H1 (cell line): ENCODE measurements around the gene SHLD3. TPM values are rescaled to one million over a fixed set of nuclear protein-coding genes. Genes with fewer than 3 reads are reported as not detected.

Experiments used
- CTCF ChIA-PET: fragments of 300-600 bp; sonication (Branson Sonifier 250); formaldehyde crosslinking; loops from one replicate; lab custom pipeline; 2021; ENCODE audit not compliant: partially characterized antibody; lab: Charles Lee
- POLR2A ChIA-PET: fragments of 300-600 bp; sonication (Branson Sonifier 250); formaldehyde crosslinking; loops from one replicate; lab custom pipeline; 2021; ENCODE audit warnings: inconsistent platforms; ENCODE audit not compliant: partially characterized antibody; lab: Charles Lee
- DNase-seq, 2 experiments: peaks; one replicate each; pipeline versions ENCODE4 v3.0.0 to v3.0.0-alpha.2; 2010 to 2022; ENCODE audit warnings: low spot score in 2 of 2, low read depth in 1 of 2, mixed read lengths in 1 of 2
- FAIRE-seq: peaks from 2 replicates; lab custom pipeline; 2011; peaks lifted over from hg19 to GRCh38; lab: Jason Lieb, UNC
- H2AFZ ChIP-seq: 2 replicates; pipeline ENCODE4 v1.8.1; 2012; ENCODE audit warnings: low read length, inconsistent platforms
- H2AK5ac ChIP-seq: 2 replicates; pipeline ENCODE4 v1.6.1; 2013; ENCODE audit warnings: low read depth, low read length
- H2BK120ac ChIP-seq: replicated peaks from 2 replicates; pipeline ENCODE3; 2013; ENCODE audit warnings: low read depth, low read length, inconsistent platforms
- H2BK12ac ChIP-seq: 2 replicates; pipeline ENCODE4 v1.6.1; 2013; ENCODE audit warnings: low read depth, low read length
- H2BK15ac ChIP-seq: 2 replicates; pipeline ENCODE4 v1.6.1; 2013; ENCODE audit warnings: low read length
- H2BK20ac ChIP-seq: 2 replicates; pipeline ENCODE4 v1.6.1; 2013; ENCODE audit warnings: low read length
- H2BK5ac ChIP-seq: 2 replicates; pipeline ENCODE4 v1.6.1; 2013; ENCODE audit warnings: low read depth, low read length
- H3K14ac ChIP-seq: 2 replicates; pipeline ENCODE4 v1.6.1; 2013; ENCODE audit warnings: inconsistent platforms; ENCODE audit not compliant: insufficient read length
- H3K18ac ChIP-seq: 2 replicates; pipeline ENCODE4 v1.6.1; 2013; ENCODE audit warnings: low read length; ENCODE audit errors: extremely low read depth
- H3K23ac ChIP-seq: 2 replicates; pipeline ENCODE4 v1.6.1; 2013; ENCODE audit warnings: inconsistent platforms; ENCODE audit not compliant: insufficient read length
- H3K23me2 ChIP-seq: 2 replicates; pipeline ENCODE4 v1.6.1; 2013; ENCODE audit warnings: low read depth, low read length
- H3K27ac ChIP-seq: 2 replicates; pipeline ENCODE4 v1.6.1; 2011; ENCODE audit warnings: low read depth, low read length, inconsistent platforms
- H3K27me3 ChIP-seq, 4 experiments: replicated peaks in 1 of 4; 1 replicate in 1 of 4; 2 replicates in 3 of 4; pipeline versions ENCODE4 v1.6.1 to v1.8.1; 2011 to 2013; ENCODE audit warnings: low read length in 3 of 4, mild to moderate bottlenecking in 3 of 4, inconsistent platforms in 2 of 4, mixed read lengths in 2 of 4, moderate library complexity in 1 of 4; ENCODE audit not compliant: control insufficient read depth in 3 of 4, insufficient read depth in 3 of 4; ENCODE audit errors: extremely low read depth in 1 of 4
- H3K36me3 ChIP-seq, 4 experiments: 2 replicates each; pipeline versions ENCODE4 v1.6.1 to v1.8.1; 2011 to 2013; ENCODE audit warnings: mild to moderate bottlenecking in 4 of 4, low read length in 3 of 4, moderate library complexity in 2 of 4, control low read depth in 1 of 4, inconsistent platforms in 1 of 4; ENCODE audit not compliant: insufficient read depth in 4 of 4, control insufficient read depth in 2 of 4
- H3K4ac ChIP-seq: replicated peaks from 2 replicates; pipeline ENCODE3; 2013; ENCODE audit warnings: low read length, low read depth, mixed read lengths, inconsistent platforms; ENCODE audit not compliant: insufficient read length
- H3K4me1 ChIP-seq, 4 experiments: replicated peaks in 1 of 4; 1 replicate in 1 of 4; 2 replicates in 3 of 4; pipeline versions ENCODE4 v1.6.1 to v1.8.1; 2011 to 2013; ENCODE audit warnings: low read length in 3 of 4, inconsistent platforms in 2 of 4, mixed read lengths in 1 of 4; ENCODE audit not compliant: insufficient read depth in 4 of 4, control insufficient read depth in 3 of 4
- H3K4me2 ChIP-seq, 2 experiments: 2 replicates each; pipeline versions ENCODE4 v1.6.1 to v1.8.1; 2011 to 2013; ENCODE audit warnings: low read depth in 2 of 2, low read length in 2 of 2, control low read depth in 1 of 2, inconsistent platforms in 1 of 2, mild to moderate bottlenecking in 1 of 2; ENCODE audit not compliant: insufficient read depth in 1 of 2
- H3K4me3 ChIP-seq, 4 experiments: fragments of 200-600, 300-600 bp in 1 of 4; sonication (generic), shearing (Covaris generic), sonication (Bioruptor Twin) in 1 of 4; 2 replicates each; pipeline versions ENCODE4 v1.5.1 to v1.8.1; 2011 to 2016; ENCODE audit warnings: low read length in 4 of 4, low read depth in 3 of 4, control low read depth in 2 of 4, inconsistent platforms in 2 of 4, mild to moderate bottlenecking in 2 of 4, mixed read lengths in 1 of 4, moderate library complexity in 1 of 4; ENCODE audit not compliant: insufficient read depth in 2 of 4; ENCODE audit errors: extremely low read depth in 1 of 4
- H3K56ac ChIP-seq: replicated peaks from 2 replicates; pipeline ENCODE3; 2013; ENCODE audit warnings: low read depth, mild to moderate bottlenecking, mixed read lengths, low read length, inconsistent platforms; ENCODE audit not compliant: insufficient read length
- H3K79me1 ChIP-seq: 2 replicates; pipeline ENCODE4 v1.6.1; 2013; ENCODE audit warnings: low read depth, low read length, control low read depth
- H3K79me2 ChIP-seq, 2 experiments: 2 replicates each; pipeline versions ENCODE4 v1.6.1 to v1.8.1; 2012 to 2013; ENCODE audit warnings: low read length in 2 of 2, mild to moderate bottlenecking in 2 of 2, inconsistent platforms in 1 of 2; ENCODE audit not compliant: insufficient read depth in 2 of 2, control insufficient read depth in 1 of 2
- H3K9ac ChIP-seq, 4 experiments: replicated peaks in 1 of 4; 1 replicate in 1 of 4; 2 replicates in 3 of 4; pipeline versions ENCODE4 v1.6.1 to v1.8.1; 2011 to 2013; ENCODE audit warnings: low read depth in 3 of 4, low read length in 3 of 4, control low read depth in 2 of 4, mild to moderate bottlenecking in 2 of 4, moderate library complexity in 2 of 4, inconsistent platforms in 1 of 4; ENCODE audit errors: extremely low read depth in 1 of 4
- H3K9me3 ChIP-seq, 2 experiments: 2 replicates each; pipeline versions ENCODE4 v1.6.1 to v1.8.1; 2012 to 2013; ENCODE audit warnings: mild to moderate bottlenecking in 2 of 2, moderate library complexity in 2 of 2, control low read depth in 1 of 2, inconsistent platforms in 1 of 2, low read depth in 1 of 2, low read length in 1 of 2, mixed read lengths in 1 of 2; ENCODE audit not compliant: insufficient read depth in 2 of 2
- H4K20me1 ChIP-seq, 2 experiments: replicated peaks in 1 of 2; 2 replicates each; pipeline versions ENCODE3 to v1.8.1; 2011 to 2013; ENCODE audit warnings: inconsistent platforms in 2 of 2, low read length in 2 of 2, mild to moderate bottlenecking in 1 of 2; ENCODE audit not compliant: insufficient read depth in 2 of 2, control insufficient read depth in 1 of 2
- H4K5ac ChIP-seq: 2 replicates; pipeline ENCODE4 v1.6.1; 2013; ENCODE audit warnings: low read length, low read depth, mixed read lengths, inconsistent platforms; ENCODE audit not compliant: insufficient read length
- H4K8ac ChIP-seq: 2 replicates; pipeline ENCODE4 v1.8.0; 2013; ENCODE audit warnings: mild to moderate bottlenecking, moderate library complexity, low read length, inconsistent platforms; ENCODE audit not compliant: insufficient read depth; ENCODE audit errors: extremely low read depth
- H4K91ac ChIP-seq: replicated peaks from 2 replicates; pipeline ENCODE3; 2013; ENCODE audit warnings: low read length, mixed read lengths, inconsistent platforms; ENCODE audit not compliant: insufficient read length
- CHD1 ChIP-seq: IDR thresholded peaks from 2 replicates; pipeline ENCODE4 v1.6.1; 2012; ENCODE audit warnings: low read depth, low read length, improper control_type of control experiment
- GTF2F1 ChIP-seq: IDR thresholded peaks from 2 replicates; pipeline ENCODE4 v1.6.1; 2012; ENCODE audit warnings: low read depth, low read length, improper control_type of control experiment, borderline replicate concordance
- polyA plus RNA-seq, 7 experiments: library from polyadenylated mRNA; depleted of rRNA in 3 of 7; stranded (reverse) in 5 of 7; unstranded in 2 of 7; fragments of >200 nt in 5 of 7; fragments of 200-250 nt in 2 of 7; gene quantifications; 1 replicate in 5 of 7; 2 replicates in 1 of 7; 4 replicates in 1 of 7; pipeline versions ENCODE4 v1.2.1 to v1.2.3, GENCODE V29; 2011 to 2013; ENCODE audit warnings: missing spikeins in 2 of 7, mixed read lengths in 2 of 7
- total RNA-seq: library from RNA; stranded (reverse); fragmentation: NEBNext Ultra II Directional; extraction: Animal tissue kit (Norgen Biotek cat#: 25700); gene quantifications from 2 replicates; pipeline ENCODE4 v1.2.1, GENCODE V29; 2021

SHLD3 gene
- total and polyA plus RNA-seq, 2 of the 8 experiments (the other 6 are each of a cell fraction or from before 2014, with no cell fraction given), result 1.9 to 3.2 TPM

GRCh38 chr5:65647941-65648340 is 23.1 kb downstream of the SHLD3 start:
- Histone ChIP-seq H3K4ac (no peak overlapping the region), H3K79me1 (no peaks in the 10 kb centered on the region), H4K20me1 (no peaks in the 10 kb centered on the region), H3K4me3 (peak overlapping the region in 1 of 4 experiments; percentile 11; a peak in 2 of 8 replicates), H4K8ac (no peak overlapping the region), H3K4me1 (peaks cover 0 to 4% (median 0%) of the 10 kb centered on the region in 4 experiments; a peak in 2 of 7 replicates), H3K27ac (no peak overlapping the region), H3K4me2 (peak overlapping the region; percentile 10 to 15; a peak in 2 of 4 replicates), H2BK12ac (no peak overlapping the region), H2BK20ac (no peak overlapping the region), H3K23me2 (no peaks in the 10 kb centered on the region), H2AFZ (no peak overlapping the region), H4K5ac (no peak overlapping the region), H3K79me2 (no peaks in the 10 kb centered on the region), H2BK15ac (no peak overlapping the region), H2BK120ac (no peak overlapping the region), H3K36me3 (peaks cover 0 to 3% (median 0%) of the 10 kb centered on the region in 4 experiments; a peak in 2 of 8 replicates), H3K23ac (no peak overlapping the region), H3K56ac (no peak overlapping the region), H3K27me3 (no peaks in the 10 kb centered on the region), H2AK5ac (no peak overlapping the region), H3K18ac (no peak overlapping the region), H3K14ac (no peak overlapping the region), H3K9me3 (no peaks in the 10 kb centered on the region), H3K9ac (no peak overlapping the region), H4K91ac (no peak overlapping the region), H2BK5ac (no peak overlapping the region)
- no peak for TF ChIP-seq CHD1
- no peak for TF ChIP-seq GTF2F1
- FAIRE-seq, result peak; percentile 66
- ChIA-PET CTCF (no interaction called here), POLR2A (interaction anchor here (1.5 kb wide), 1 partner anchor 16 kb away, joined by 3 read pairs; no protein-coding TSS in a partner anchor)
- peak in 1 of 2 experiments; percentile 29 for DNase-seq
